Measurements from ENCODE around the gene MYH15. TPM values are rescaled to one million over a fixed set of nuclear protein-coding genes. Genes with fewer than 3 reads are reported as not detected.

The MYH15 gene
- total RNA-seq, 4 donors from 2014 or later: 0.13 TPM; not detected in 3

GRCh38 chr3:108343491-108343890 lies 166.9 kb downstream of the MYH15 start:
- TF ChIP-seq EP300 (IDR thresholded peaks at IDR 0.05) (no peak), POLR2AphosphoS5 (IDR thresholded peaks at IDR 0.05) (no peak), CTCF (IDR thresholded peaks at IDR 0.05) (no peak), POLR2A (IDR thresholded peaks at IDR 0.05) (no peak)
- no peak for ATAC-seq
- H3K27ac ChIP-seq: no peak overlapping the region
- no peak overlapping the region for H3K4me3 ChIP-seq
- no peaks in the 10 kb centered on the region for H3K27me3 ChIP-seq
- 83 to 93% methylated on average over 4 of the region's 4 CpGs for WGBS, 2 donors (ENCODE audit: low coverage in 1 of 2)
- no peaks in the 10 kb centered on the region for H3K9me3 ChIP-seq
- no peaks in the 10 kb centered on the region for H3K4me1 ChIP-seq
- H3K36me3 ChIP-seq: no peaks in the 10 kb centered on the region

- H3K27me3 ChIP-seq: no peaks in the 10 kb centered on the region
- H3K9me3 ChIP-seq: no peaks in the 10 kb centered on the region
- H3K4me3 ChIP-seq: no peak overlapping the region
- H3K36me3 ChIP-seq: no peaks in the 10 kb centered on the region
- H3K4me1 ChIP-seq: no peaks in the 10 kb centered on the region
- 70 to 81% methylated on average over 3 of the region's 4 CpGs for WGBS, 2 donors (ENCODE audit: low coverage in 1 of 2)
- TF ChIP-seq POLR2A (IDR thresholded peaks at IDR 0.05) (no peak), EP300 (IDR thresholded peaks at IDR 0.05) (no peak), CTCF (IDR thresholded peaks at IDR 0.05) (no peak), POLR2AphosphoS5 (IDR thresholded peaks at IDR 0.05) (no peak)
- no peak overlapping the region for H3K27ac ChIP-seq
- no peak for ATAC-seq
These were observed 167.4 kb downstream of the MYH15 start for GRCh38 chr3:108342837-108343486.

DNA sequence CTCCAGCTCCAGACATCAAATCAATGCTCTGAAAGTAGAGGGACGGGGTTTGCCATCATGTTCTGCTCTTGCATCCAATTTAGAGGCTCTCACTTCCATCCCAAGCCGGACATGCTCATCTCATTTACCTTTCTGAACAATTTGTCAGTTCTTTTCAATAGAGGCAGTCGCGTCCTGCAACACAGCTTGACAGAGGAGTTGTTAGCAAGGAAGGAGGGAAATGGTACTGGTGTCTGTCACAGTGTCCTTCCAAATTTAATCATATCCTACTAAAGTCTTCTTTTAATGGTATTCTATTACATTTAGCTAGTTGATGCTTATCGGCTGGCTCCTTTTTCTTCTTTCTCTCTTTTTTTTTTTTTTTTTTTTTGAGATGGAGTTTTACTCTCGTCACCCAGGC lies 168.5 kb downstream of the MYH15 start:
- no peak for TF ChIP-seq POLR2AphosphoS5 (IDR thresholded peaks at IDR 0.05)
- TF ChIP-seq POLR2A (IDR thresholded peaks at IDR 0.05): no peak
- no peak for TF ChIP-seq EP300 (IDR thresholded peaks at IDR 0.05)
- TF ChIP-seq CTCF (IDR thresholded peaks at IDR 0.05): no peak
- no peaks in the 10 kb centered on the region for H3K27me3 ChIP-seq
- H3K4me3 ChIP-seq: no peak overlapping the region
- ATAC-seq: no peak
- H3K4me1 ChIP-seq: no peaks in the 10 kb centered on the region
- no peaks in the 10 kb centered on the region for H3K9me3 ChIP-seq
- no peaks in the 10 kb centered on the region for H3K36me3 ChIP-seq
- no peak overlapping the region for H3K27ac ChIP-seq
- WGBS, 2 donors (ENCODE audit: low coverage in 1 of 2): 80 to 88% methylated on average over 4 to 6 of the region's 6 CpGs

DNA sequence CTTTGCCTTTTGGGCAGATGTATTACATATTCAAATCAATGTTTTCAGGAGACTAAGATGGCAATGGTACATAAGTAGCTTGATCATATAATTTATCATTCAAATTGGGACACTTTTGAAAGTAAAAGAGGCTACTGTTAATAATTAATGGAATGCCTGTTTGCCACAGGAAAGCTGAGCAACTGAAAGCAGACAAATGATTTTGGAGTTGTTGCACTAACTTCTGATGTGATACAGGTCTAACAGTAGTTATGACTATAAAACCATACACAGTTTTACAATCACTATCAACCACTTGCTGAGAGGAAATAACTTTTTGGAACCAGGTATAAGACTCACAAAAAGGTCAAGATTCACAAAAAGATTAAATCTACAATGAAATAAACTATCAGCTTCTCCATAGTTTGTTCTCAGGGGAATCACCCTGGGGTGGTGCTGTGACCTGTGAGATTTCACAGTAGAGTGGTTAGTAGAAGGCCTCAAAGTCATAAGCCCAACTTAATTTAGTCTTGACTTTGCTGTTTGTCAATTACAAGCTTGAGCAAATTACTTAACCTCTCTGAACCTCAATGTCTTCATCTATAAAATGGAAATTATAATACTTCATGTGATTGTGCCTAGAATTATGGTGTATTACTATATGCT lies 171.4 kb downstream of the MYH15 start:
- Histone ChIP-seq H3K27ac (no peak overlapping the region), H3K36me3 (no peaks in the 10 kb centered on the region), H3K27me3 (no peaks in the 10 kb centered on the region), H3K4me1 (no peaks in the 10 kb centered on the region), H3K4me3 (no peak overlapping the region), H3K9me3 (no peaks in the 10 kb centered on the region)
- TF ChIP-seq POLR2A (IDR thresholded peaks at IDR 0.05) (no peak), EP300 (IDR thresholded peaks at IDR 0.05) (no peak), CTCF (IDR thresholded peaks at IDR 0.05) (no peak), POLR2AphosphoS5 (IDR thresholded peaks at IDR 0.05) (no peak)
- ATAC-seq: no peak

GRCh38 chr3:108334701-108335100 lies 175.7 kb downstream of the MYH15 start:
- Histone ChIP-seq H3K36me3 (no peaks in the 10 kb centered on the region), H3K4me1 (peaks cover 0 to under 1% (median 0%) of the 10 kb centered on the region in 3 donors), H3K27me3 (no peaks in the 10 kb centered on the region), H3K4me3 (no peak overlapping the region), H3K27ac (no peak overlapping the region), H3K9me3 (no peaks in the 10 kb centered on the region)
- 89 to 100% methylated on average over 1 of the region's 1 CpG for WGBS, 2 donors (ENCODE audit: low coverage in 1 of 2)
- TF ChIP-seq POLR2AphosphoS5 (IDR thresholded peaks at IDR 0.05) (no peak), CTCF (IDR thresholded peaks at IDR 0.05) (no peak), EP300 (IDR thresholded peaks at IDR 0.05) (no peak), POLR2A (IDR thresholded peaks at IDR 0.05) (no peak)
- no peak for ATAC-seq

Measured in gastroesophageal sphincter (tissue), 4 donors.